GM21528 (cell line): ENCODE data around the gene OMA1.
"Not testable (repeated sequence)": the region's sequence is repeated elsewhere in the genome, so short reads cannot be mapped to it uniquely, and the experiment has no call there.

Experiments used
- ATAC-seq: cut with Tn5 transposase; IDR thresholded peaks from one replicate; pipeline ENCODE4 v1.9.1; 2021; ENCODE audit warnings: mild to moderate bottlenecking, moderate library complexity; ENCODE audit not compliant: unreplicated experiment, low FRiP score

The OMA1 gene

GRCh38 chr1:58531842-58532241 lies 14.7 kb downstream of the OMA1 start:
- not testable (repeated sequence) for ATAC-seq

- ATAC-seq = no peak
These were observed 17.2 kb downstream of the OMA1 start for GRCh38 chr1:58529284-58529683.

DNA sequence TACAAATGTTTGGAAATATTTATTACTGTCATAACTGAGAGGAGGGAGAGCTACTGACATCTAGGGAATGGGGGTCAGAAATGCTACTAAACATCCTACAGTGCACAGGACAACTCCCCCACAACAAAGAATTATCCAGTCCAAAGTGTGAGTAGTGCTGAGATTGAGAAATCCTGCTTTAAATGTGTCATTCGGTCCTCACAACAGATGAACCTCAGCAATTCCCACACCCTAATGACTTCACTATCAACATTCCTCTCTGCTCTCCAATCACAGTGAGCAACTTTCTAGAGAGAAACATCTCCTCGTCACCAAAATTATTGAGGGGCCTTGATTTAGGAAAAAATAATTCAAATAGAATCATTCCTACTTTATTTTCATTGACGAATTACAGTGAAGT lies 18.0 kb downstream of the OMA1 start:
- no peak for ATAC-seq

DNA sequence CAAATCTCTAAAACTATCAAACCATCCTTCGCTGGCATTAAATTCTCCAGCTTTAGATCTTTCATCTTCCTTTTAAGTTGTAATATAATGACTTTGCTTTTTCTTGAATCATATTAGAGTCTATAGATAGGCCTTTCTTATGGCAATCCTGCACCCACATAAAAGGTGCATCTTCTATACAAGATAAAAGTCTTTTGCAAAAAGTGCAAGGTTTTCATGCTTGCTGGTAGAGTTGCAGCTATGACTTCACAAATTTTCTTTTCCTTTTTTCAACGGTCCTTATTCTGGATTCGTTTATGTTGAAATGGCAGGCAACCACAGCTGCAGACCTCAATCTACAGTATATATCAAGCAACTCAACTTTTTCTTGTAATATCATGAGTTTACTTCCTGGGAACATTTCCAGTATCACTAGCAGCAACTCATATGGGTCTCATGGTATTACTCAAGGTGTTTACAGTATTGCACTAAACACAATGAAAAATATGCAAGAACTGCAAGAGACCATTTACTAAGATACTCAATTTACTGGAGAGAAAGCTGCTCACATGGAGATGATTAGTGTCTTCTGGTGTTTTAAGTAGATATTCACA lies 22.1 kb downstream of the OMA1 start:
- ATAC-seq = no peak

DNA sequence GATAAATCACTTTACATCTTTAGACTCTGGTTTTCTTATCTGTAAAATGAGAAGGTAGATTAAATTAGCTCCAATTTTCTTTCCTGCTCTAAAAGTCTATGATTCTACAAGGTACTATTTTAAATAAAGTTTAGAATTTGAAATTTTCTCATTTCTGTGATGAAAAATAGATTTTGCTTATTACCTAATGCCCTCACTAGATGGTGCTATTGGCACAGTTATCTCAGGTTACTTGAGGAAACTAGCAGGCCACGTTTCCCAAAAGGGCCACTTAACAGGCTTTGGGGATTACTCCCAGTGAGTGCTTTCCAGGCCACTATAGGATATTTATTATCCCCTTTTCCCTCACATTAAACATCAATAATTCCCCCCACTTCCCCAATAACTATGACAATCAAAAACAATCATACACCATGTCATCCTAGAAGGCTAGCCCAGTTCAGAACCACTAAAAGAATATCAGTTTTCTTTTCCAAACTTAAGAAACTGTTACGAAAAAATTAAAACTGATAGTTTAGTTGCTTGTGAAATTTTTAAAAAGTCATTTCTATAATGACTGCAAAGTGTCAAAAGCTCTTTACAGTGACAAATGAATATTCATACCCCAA lies 30.6 kb downstream of the OMA1 start:
- ATAC-seq = no peak

DNA sequence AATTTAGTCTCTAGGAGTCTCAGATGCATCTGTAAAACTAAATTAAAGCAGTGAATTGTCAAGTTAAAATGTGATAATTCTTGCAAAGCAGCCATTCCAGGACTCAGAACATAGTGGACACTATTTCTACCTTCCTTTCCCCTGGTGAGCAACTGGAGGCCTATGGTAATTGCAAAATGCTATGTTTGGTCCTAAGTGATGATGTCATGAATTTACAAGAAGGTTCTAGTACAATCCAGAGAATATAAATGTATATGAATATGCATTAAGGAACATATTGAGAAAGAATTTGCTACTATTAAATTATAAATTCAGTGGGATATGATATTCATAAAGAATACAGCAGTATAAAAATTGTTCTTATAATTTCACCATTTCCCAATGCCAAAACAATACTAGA lies 32.6 kb downstream of the OMA1 start:
- ATAC-seq = no peak

GRCh38 chr1:58508629-58509028 lies 37.9 kb downstream of the OMA1 start:
- ATAC-seq = no peak

GRCh38 chr1:58505286-58505685 lies 41.2 kb downstream of the OMA1 start:
- ATAC-seq = no peak

GRCh38 chr1:58502519-58502918 lies 44.0 kb downstream of the OMA1 start:
- ATAC-seq = no peak

GRCh38 chr1:58500043-58500442 lies 46.5 kb downstream of the OMA1 start:
- ATAC-seq = no peak

DNA sequence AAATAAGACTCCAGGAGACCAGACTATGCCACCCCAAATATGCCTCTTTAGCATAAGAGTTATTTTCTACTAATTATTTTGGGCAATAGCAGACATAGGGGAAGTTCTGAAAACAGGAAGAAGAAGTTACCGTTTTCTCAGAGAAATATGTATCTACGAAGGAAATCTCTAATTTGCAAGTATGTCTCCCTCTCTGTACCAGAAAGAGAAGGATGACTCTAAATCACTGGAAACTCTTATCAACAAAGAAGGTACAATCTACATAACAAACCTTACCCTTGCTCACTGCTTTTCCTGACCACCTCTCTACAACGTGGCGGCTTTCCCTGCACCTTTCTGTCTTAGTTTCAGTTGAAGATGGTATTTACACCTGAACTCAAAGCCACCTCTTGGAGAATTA lies 49.0 kb downstream of the OMA1 start:
- no peak for ATAC-seq

DNA sequence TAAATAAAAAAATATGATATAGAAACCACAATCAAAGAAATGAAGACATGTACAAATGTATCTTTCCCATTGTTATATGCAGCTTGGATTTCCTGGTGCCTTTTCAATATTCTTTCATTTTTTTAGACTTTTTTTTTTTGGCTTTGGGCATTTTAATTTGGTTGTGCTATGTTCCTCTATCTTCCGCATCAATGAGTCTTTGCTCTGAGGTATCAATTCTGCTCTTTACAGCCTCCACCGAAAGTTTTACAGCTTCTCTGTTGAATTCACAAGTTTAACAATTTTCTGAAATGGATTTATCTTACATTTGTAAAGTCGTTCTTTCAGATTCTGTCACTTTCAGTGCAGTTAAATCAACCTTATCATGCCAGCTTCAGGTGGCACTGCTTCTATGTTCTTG lies 50.5 kb downstream of the OMA1 start:
- ATAC-seq = no peak

DNA sequence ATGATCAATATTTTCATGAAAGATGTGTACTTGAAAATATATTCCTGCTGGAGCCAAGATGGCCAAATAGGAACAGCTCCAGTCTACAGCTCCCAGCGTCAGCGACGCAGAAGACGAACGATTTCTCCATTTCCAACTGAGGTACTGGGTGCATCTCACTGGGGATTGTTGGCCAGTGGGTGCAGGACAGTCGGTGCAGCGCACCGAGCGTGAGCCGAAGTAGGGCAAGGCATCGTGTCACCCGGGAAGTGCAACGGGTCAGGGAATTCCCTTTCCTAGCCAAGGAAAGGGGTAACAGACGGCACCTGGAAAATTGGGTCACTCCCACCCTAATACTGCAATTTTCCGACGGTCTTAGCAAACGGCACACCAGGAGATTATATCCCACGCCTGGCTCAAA lies 57.6 kb downstream of the OMA1 start:
- not testable (repeated sequence) for ATAC-seq

- no peak for ATAC-seq
These were observed 59.5 kb downstream of the OMA1 start for GRCh38 chr1:58487002-58487401.

DNA sequence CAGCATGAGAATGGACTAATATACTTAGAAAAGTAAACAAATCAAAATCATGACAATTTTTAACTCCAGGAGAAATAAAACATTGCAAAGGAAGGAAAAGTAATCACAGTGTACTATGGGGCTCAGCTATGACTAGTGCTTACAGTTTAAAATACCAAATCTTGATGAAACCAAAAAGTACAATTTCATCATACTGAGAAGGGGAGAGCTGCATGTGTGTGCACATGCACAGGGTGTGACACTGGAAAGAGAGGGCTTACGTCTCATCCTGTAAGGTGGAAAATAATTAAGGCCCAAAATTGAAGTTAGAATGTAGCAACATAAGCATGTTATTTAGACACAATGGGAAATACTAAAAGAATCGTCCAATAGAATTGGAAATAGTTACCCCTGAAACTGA lies 64.6 kb downstream of the OMA1 start:
- no peak for ATAC-seq

DNA sequence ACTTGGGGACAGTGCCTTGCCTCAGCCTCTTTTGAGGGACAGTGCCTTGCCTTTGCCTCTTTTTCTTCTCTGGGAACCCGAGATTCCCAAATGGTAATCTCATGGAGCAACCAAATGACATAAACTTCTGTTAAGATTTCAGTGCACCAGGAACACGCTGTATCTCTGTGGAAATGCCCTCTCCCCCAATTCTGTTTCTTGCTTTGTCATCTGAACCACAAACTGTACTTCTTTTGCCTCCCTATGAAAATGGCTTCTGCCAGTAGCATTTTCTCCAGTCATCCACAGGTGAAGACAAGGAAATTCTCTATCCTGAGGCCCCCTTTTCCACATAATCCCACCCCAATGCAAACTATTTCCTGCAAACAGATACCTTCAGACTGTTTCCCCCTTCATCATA lies 66.3 kb downstream of the OMA1 start:
- ATAC-seq = no peak

DNA sequence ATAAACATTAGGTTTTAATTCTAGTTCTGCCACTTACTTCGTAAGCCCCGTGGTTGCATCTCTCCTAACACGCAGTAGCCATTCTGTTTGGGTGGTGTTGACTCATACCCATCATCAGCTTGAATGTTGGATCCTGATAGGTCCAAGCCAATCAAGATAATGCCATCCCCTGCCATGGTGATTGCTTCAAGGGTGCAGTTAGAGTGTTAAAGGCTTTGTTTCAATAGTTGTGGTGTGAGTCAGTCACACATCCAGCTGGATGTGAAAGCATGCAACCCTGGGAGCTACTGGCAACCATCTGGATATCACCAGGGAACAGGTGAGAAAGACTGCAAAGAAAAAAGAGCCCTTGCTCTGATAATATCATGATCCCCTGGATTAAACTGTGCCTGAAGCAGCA lies 69.1 kb downstream of the OMA1 start:
- ATAC-seq = no peak

GRCh38 chr1:58476179-58476578 lies 70.3 kb downstream of the OMA1 start:
- ATAC-seq = no peak

GRCh38 chr1:58469476-58469875 lies 77.0 kb downstream of the OMA1 start:
- ATAC-seq = no peak

DNA sequence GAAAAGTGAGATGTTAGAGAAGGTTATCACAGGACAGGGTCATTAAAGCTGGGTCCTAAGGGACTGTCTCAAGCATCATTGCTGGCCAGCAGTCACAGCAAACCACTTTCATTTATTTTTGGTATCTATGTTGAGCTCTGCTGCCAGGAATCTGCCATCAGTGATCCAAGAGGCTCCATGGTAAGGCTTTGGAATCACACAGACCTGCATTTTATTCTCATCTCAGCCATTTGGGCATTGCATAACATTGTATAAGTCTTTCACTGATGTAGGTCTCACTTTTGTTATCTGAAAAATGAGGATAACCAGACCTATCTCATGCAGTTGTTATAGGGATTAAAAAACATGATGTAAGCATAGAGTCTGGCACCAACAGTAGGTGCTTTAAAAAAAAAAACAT lies 77.5 kb downstream of the OMA1 start:
- no peak for ATAC-seq

- no peak for ATAC-seq
These were observed 77.9 kb downstream of the OMA1 start for GRCh38 chr1:58468612-58469011.

GRCh38 chr1:58466630-58467241 lies 79.8 kb downstream of the OMA1 start:
- no peak for ATAC-seq
